ENCODE results near the gene HIVEP1.

The HIVEP1 gene

DNA sequence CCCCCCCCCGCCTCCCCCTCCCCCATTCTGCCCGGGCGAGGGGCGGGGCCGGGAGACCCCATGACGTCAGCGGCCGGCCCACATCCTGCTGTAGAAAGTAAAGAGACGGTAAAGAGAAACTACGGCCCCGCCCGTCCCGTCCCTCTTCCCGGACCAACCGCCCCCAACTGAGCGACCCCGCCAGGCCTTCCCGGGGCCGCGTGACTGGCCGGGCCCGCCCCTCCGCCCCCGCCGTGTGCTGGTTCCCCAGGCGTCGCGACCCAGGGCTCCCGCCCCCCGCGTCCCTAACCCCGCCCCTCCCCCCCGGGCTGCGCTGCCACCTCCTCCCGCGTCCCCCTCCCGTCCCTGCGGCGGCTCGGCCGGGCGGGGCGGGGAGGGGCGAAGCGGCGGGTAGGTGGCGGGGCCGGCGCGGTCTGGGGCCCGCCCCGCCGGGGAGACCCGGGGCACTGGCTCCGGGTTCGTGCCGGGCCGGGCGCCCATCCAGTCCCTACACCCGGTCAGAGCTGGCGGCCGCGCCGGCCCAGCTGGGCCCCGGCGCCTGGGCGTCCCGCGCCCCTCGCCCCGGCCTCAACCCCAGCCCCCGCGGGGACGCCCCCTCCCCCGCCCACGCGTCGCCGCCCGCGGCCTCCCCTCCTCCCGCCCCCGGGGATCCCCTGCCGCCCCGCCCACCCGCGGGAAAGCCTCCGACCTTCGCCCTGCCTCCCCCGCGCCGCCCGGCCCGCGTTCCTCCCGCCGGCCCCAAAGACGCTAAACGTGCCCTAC, 655 bp upstream of the HIVEP1 start:
- DNase-seq (ENCODE audit: low read depth, low spot score), result peak; percentile 80
- Histone ChIP-seq H3K9me3 (ENCODE audit: insufficient read depth, low read length) (peaks cover 13% of the 10 kb centered on the region), H3K4me1 (ENCODE audit: insufficient read depth, insufficient read length) (no peaks in the 10 kb centered on the region), H3K9ac (ENCODE audit: insufficient read length, low read depth) (no peak overlapping the region), H3K27me3 (ENCODE audit: insufficient read depth, insufficient read length) (peaks cover 21% of the 10 kb centered on the region), H3K4me3 (ENCODE audit: insufficient read length, low read depth) (peak overlapping the region; percentile 21), H3K36me3 (ENCODE audit: insufficient read depth, insufficient read length, low read length) (peaks cover 13% of the 10 kb centered on the region)
- TF ChIP-seq SUZ12 (IDR thresholded peaks at IDR 0.05; ENCODE audit: extremely low read depth, insufficient read depth, insufficient read length) (no peak), YY1 (IDR thresholded peaks at IDR 0.05; ENCODE audit: insufficient read depth, insufficient read length) (no peak), ZNF274 (IDR thresholded peaks at IDR 0.05; ENCODE audit: low read depth, low read length) (no peak)

DNA sequence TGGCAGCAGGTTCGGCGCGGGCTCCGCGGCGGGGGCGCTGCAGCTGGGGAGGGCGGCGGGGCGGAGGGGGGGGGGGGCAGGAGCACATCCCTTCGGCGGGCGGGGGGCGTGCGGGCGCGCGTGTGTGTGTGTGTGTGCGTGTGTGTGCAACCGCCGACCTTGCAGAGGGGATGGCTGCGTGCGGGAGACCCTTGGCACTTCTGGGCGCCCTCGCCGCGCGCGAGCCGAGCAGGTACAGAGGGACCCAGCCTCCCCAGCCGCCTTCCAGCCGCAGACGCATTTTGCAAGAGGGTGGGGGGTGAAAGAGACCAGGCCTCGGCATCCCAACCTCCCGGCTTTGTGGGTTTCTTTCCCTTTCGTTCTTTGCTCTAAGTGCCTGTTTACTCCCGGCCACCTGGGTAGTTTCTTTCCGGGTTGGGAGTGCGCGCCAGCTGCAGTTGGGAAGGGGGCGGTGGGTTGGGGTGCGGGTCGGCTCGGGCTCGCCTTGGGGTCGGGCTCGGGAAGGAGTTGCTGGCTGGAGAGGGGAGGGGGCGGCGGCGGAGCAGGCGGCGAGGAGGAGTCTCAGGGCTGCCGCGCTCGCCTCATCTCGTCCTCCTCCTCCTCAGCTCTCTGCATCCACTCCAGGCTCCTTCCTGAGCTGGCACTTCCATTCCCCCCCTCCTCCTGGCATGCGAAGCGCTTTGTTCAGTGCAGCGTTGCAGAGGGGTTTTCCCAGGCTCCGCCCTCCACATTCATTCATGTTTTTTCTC, 620 bp downstream of the HIVEP1 start:
- peak; percentile 57 for DNase-seq (ENCODE audit: low read depth, low spot score)
- Histone ChIP-seq H3K9ac (ENCODE audit: insufficient read length, low read depth) (peak overlapping the region; percentile 81), H3K4me3 (ENCODE audit: insufficient read length, low read depth) (peak overlapping the region; percentile 68), H3K36me3 (ENCODE audit: insufficient read depth, insufficient read length, low read length) (peaks cover 23% of the 10 kb centered on the region), H3K27me3 (ENCODE audit: insufficient read depth, insufficient read length) (peaks cover 17% of the 10 kb centered on the region), H3K4me1 (ENCODE audit: insufficient read depth, insufficient read length) (no peaks in the 10 kb centered on the region), H3K9me3 (ENCODE audit: insufficient read depth, low read length) (peaks cover 23% of the 10 kb centered on the region)
- TF ChIP-seq SUZ12 (IDR thresholded peaks at IDR 0.05; ENCODE audit: extremely low read depth, insufficient read depth, insufficient read length) (no peak), YY1 (IDR thresholded peaks at IDR 0.05; ENCODE audit: insufficient read depth, insufficient read length) (no peak), ZNF274 (IDR thresholded peaks at IDR 0.05; ENCODE audit: low read depth, low read length) (no peak)

DNA sequence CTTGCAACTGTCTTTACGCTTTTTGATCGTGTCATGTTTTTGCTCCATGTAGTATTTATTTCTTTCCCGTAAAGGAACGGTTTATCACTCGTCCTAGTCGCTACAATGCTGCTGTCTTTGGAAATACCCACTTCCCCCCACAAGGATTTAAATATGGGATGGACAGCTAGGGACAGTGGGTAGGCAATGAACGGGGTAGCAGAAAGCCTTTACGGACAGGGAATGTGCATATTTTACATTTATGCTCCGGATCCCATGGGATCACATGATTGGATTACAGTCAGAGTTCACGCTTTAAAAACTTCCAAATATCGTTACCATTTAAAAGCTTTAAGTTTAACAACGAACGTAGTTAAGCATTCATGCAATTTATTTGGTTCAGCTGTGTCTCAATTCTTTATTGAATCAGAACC, 1.2 kb downstream of the HIVEP1 start:
- no peak for DNase-seq (ENCODE audit: low read depth, low spot score)
- Histone ChIP-seq H3K9me3 (ENCODE audit: insufficient read depth, low read length) (peaks cover 23% of the 10 kb centered on the region), H3K4me3 (ENCODE audit: insufficient read length, low read depth) (peak overlapping the region; percentile 68), H3K27me3 (ENCODE audit: insufficient read depth, insufficient read length) (peaks cover 12% of the 10 kb centered on the region), H3K36me3 (ENCODE audit: insufficient read depth, insufficient read length, low read length) (peaks cover 29% of the 10 kb centered on the region), H3K4me1 (ENCODE audit: insufficient read depth, insufficient read length) (no peaks in the 10 kb centered on the region), H3K9ac (ENCODE audit: insufficient read length, low read depth) (peak overlapping the region; percentile 81)
- no peak for TF ChIP-seq YY1 (IDR thresholded peaks at IDR 0.05; ENCODE audit: insufficient read depth, insufficient read length)
- no peak for TF ChIP-seq ZNF274 (IDR thresholded peaks at IDR 0.05; ENCODE audit: low read depth, low read length)
- TF ChIP-seq SUZ12 (IDR thresholded peaks at IDR 0.05; ENCODE audit: extremely low read depth, insufficient read depth, insufficient read length), result no peak

GRCh38 chr6:12014027-12014872, 2.1 kb downstream of the HIVEP1 start:
- TF ChIP-seq SUZ12 (IDR thresholded peaks at IDR 0.05; ENCODE audit: extremely low read depth, insufficient read depth, insufficient read length) (no peak), ZNF274 (IDR thresholded peaks at IDR 0.05; ENCODE audit: low read depth, low read length) (no peak), YY1 (IDR thresholded peaks at IDR 0.05; ENCODE audit: insufficient read depth, insufficient read length) (no peak)
- Histone ChIP-seq H3K9me3 (ENCODE audit: insufficient read depth, low read length) (peaks cover 23% of the 10 kb centered on the region), H3K36me3 (ENCODE audit: insufficient read depth, insufficient read length, low read length) (peaks cover 38% of the 10 kb centered on the region), H3K9ac (ENCODE audit: insufficient read length, low read depth) (no peak overlapping the region), H3K27me3 (ENCODE audit: insufficient read depth, insufficient read length) (peaks cover 10% of the 10 kb centered on the region), H3K4me3 (ENCODE audit: insufficient read length, low read depth) (peak overlapping the region; percentile 68), H3K4me1 (ENCODE audit: insufficient read depth, insufficient read length) (no peaks in the 10 kb centered on the region)
- DNase-seq (ENCODE audit: low read depth, low spot score), result no peak

- no peak for TF ChIP-seq ZNF274 (IDR thresholded peaks at IDR 0.05; ENCODE audit: low read depth, low read length)
- TF ChIP-seq SUZ12 (IDR thresholded peaks at IDR 0.05; ENCODE audit: extremely low read depth, insufficient read depth, insufficient read length), result no peak
- no peak for TF ChIP-seq YY1 (IDR thresholded peaks at IDR 0.05; ENCODE audit: insufficient read depth, insufficient read length)
- Histone ChIP-seq H3K27me3 (ENCODE audit: insufficient read depth, insufficient read length) (peaks cover 4% of the 10 kb centered on the region), H3K9me3 (ENCODE audit: insufficient read depth, low read length) (peaks cover 23% of the 10 kb centered on the region), H3K4me1 (ENCODE audit: insufficient read depth, insufficient read length) (no peaks in the 10 kb centered on the region), H3K9ac (ENCODE audit: insufficient read length, low read depth) (no peak overlapping the region), H3K4me3 (ENCODE audit: insufficient read length, low read depth) (no peak overlapping the region), H3K36me3 (ENCODE audit: insufficient read depth, insufficient read length, low read length) (peaks cover 42% of the 10 kb centered on the region)
- no peak for DNase-seq (ENCODE audit: low read depth, low spot score)
Observed at GRCh38 chr6:12014873-12015149, 2.7 kb downstream of the HIVEP1 start.

- no peaks in the 10 kb centered on the region for H3K4me1 ChIP-seq (ENCODE audit: insufficient read depth, insufficient read length)
- peaks cover 50% of the 10 kb centered on the region for H3K36me3 ChIP-seq (ENCODE audit: insufficient read depth, insufficient read length, low read length)
- H3K9me3 ChIP-seq (ENCODE audit: insufficient read depth, low read length), result peaks cover 23% of the 10 kb centered on the region
- H3K9ac ChIP-seq (ENCODE audit: insufficient read length, low read depth), result no peak overlapping the region
- no peak for TF ChIP-seq ZNF274 (IDR thresholded peaks at IDR 0.05; ENCODE audit: low read depth, low read length)
- no peak for TF ChIP-seq YY1 (IDR thresholded peaks at IDR 0.05; ENCODE audit: insufficient read depth, insufficient read length)
- TF ChIP-seq SUZ12 (IDR thresholded peaks at IDR 0.05; ENCODE audit: extremely low read depth, insufficient read depth, insufficient read length), result no peak
- H3K27me3 ChIP-seq (ENCODE audit: insufficient read depth, insufficient read length), result no peaks in the 10 kb centered on the region
- no peak for DNase-seq (ENCODE audit: low read depth, low spot score)
- no peak overlapping the region for H3K4me3 ChIP-seq (ENCODE audit: insufficient read length, low read depth)
Observed at GRCh38 chr6:12017263-12017662, 5.2 kb downstream of the HIVEP1 start.
